ENCODE measurements around the gene COL6A1.

The COL6A1 gene

GRCh38 chr21:46017695-46018094 is 36.1 kb downstream of the COL6A1 start:
- Histone ChIP-seq H3K27ac (no peak overlapping the region), H3K4me3 (ENCODE audit: low read depth, low read length) (no peak overlapping the region), H3K27me3 (replicated peaks) (no peaks in the 10 kb centered on the region), H3K36me3 (replicated peaks) (no peaks in the 10 kb centered on the region)
- TF ChIP-seq CTCF (IDR thresholded peaks at IDR 0.05; ENCODE audit: low read depth, low read length, missing control alignments) = no peak
- in situ Hi-C loops (cut with HindIII; ENCODE audit: low pct_ligation_motif_present, low sequenced_read_pairs) = no loop called here
- DNase-seq = no peak

DNA sequence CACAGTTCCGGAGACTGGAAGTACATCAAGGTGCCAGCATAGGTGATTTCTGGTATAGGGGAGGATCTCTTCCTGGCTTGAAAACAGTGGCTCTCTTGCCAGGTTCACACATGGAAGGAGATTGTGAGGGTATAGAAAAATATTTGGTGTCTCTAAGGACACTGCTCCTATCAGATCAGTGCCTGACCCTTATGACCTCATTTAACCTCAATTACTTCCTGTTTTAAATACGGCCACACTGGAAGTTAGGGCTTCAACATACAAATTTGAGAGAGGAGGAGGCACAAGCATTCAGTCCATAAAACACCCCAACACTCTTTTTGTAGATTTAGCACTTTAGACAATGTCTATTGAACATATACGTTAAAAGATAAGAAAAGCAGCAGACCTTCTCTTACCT is 37.0 kb downstream of the COL6A1 start:
- no peaks in the 10 kb centered on the region for H3K27me3 ChIP-seq (replicated peaks)
- H3K4me3 ChIP-seq (ENCODE audit: low read depth, low read length) = no peak overlapping the region
- DNase-seq = no peak
- in situ Hi-C loops (cut with HindIII; ENCODE audit: low pct_ligation_motif_present, low sequenced_read_pairs) = no loop called here
- no peak for TF ChIP-seq CTCF (IDR thresholded peaks at IDR 0.05; ENCODE audit: low read depth, low read length, missing control alignments)
- no peaks in the 10 kb centered on the region for H3K36me3 ChIP-seq (replicated peaks)
- H3K27ac ChIP-seq = no peak overlapping the region

- H3K36me3 ChIP-seq (replicated peaks) = no peaks in the 10 kb centered on the region
- no peak for DNase-seq
- H3K4me3 ChIP-seq (ENCODE audit: low read depth, low read length) = no peak overlapping the region
- in situ Hi-C loops (cut with HindIII; ENCODE audit: low pct_ligation_motif_present, low sequenced_read_pairs) = loop anchor here (5.0 kb wide), 1 partner anchor 42 kb away; no protein-coding TSS in a partner anchor
- H3K27me3 ChIP-seq (replicated peaks) = no peaks in the 10 kb centered on the region
- H3K27ac ChIP-seq = no peak overlapping the region
- no peak for TF ChIP-seq CTCF (IDR thresholded peaks at IDR 0.05; ENCODE audit: low read depth, low read length, missing control alignments)
Measured at GRCh38 chr21:46020581-46020980, 39.0 kb downstream of the COL6A1 start.

GRCh38 chr21:46021398-46021797 is 39.8 kb downstream of the COL6A1 start:
- no peak for TF ChIP-seq CTCF (IDR thresholded peaks at IDR 0.05; ENCODE audit: low read depth, low read length, missing control alignments)
- DNase-seq = no peak
- Histone ChIP-seq H3K27me3 (replicated peaks) (no peaks in the 10 kb centered on the region), H3K36me3 (replicated peaks) (no peaks in the 10 kb centered on the region), H3K4me3 (ENCODE audit: low read depth, low read length) (no peak overlapping the region), H3K27ac (no peak overlapping the region)
- in situ Hi-C loops (cut with HindIII; ENCODE audit: low pct_ligation_motif_present, low sequenced_read_pairs) = loop anchor here (5.0 kb wide), 1 partner anchor 41 kb away; no protein-coding TSS in a partner anchor

DNA sequence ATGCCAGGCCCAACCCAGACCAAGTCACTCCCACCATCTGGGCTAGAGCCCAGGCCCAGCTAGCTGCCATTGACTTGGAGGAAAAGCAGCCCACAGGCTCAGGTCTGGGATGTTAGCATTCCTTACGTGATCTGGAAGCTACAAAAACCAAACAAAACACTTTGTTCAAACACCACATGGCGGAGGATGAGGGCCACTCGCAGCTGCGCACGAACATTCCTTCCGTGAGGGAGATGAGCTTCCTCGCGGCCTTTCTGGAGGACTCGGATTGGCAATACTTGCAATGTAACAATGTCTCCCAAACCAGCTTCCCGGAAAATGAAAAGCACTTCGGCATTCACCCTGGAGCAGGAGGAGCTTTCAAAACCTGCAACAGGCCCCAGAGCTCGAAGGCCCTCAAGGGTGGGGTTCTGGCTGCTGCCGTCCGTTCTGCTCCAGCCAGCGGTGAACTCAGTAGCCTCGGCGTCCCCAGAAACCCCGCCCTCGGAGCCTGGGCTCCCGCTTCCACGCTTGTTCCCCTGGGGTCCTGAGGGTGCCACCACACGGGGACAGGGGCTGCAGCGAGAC is 40.5 kb downstream of the COL6A1 start:
- H3K36me3 ChIP-seq (replicated peaks) = no peaks in the 10 kb centered on the region
- TF ChIP-seq CTCF (IDR thresholded peaks at IDR 0.05; ENCODE audit: low read depth, low read length, missing control alignments) = no peak
- in situ Hi-C loops (cut with HindIII; ENCODE audit: low pct_ligation_motif_present, low sequenced_read_pairs) = loop anchor here (5.0 kb wide), 1 partner anchor 40 kb away; no protein-coding TSS in a partner anchor
- H3K27me3 ChIP-seq (replicated peaks) = no peaks in the 10 kb centered on the region
- no peak overlapping the region for H3K4me3 ChIP-seq (ENCODE audit: low read depth, low read length)
- H3K27ac ChIP-seq = no peak overlapping the region
- DNase-seq = no peak

All from brain microvascular endothelial cell (primary cell).